Fibroblast of skin of scalp (primary cell): ENCODE data around the gene SSMEM1. TPM values are rescaled to one million over a fixed set of nuclear protein-coding genes. Genes with fewer than 3 reads are reported as not detected.
"Not testable (repeated sequence)": the region's sequence is repeated elsewhere in the genome, so short reads cannot be mapped to it uniquely, and the experiment has no call there.

Experiments
- DNase-seq: peaks from one replicate; pipeline ENCODE4 v3.0.0-alpha.2; 2013
- polyA plus RNA-seq, 2 experiments: library from polyadenylated mRNA; unstranded; fragments of 120-200 nt; gene quantifications; one replicate each; pipeline ENCODE4 v1.2.1, GENCODE V29; 2013; ENCODE audit not compliant: insufficient read length in 2 of 2

Gene SSMEM1, protein sequence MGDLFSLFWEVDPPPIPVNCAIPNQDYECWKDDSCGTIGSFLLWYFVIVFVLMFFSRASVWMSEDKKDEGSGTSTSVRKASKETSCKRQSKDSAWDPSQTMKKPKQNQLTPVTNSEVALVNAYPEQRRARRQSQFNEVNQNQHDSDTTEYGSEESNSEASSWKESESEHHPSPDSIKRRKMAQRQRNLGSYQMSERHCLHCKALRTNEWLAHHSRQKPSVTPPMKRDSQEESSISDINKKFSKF
- not detected for polyA plus RNA-seq (2013, experiment 1 of 2; ENCODE audit: insufficient read length)
- polyA plus RNA-seq (2013, experiment 2 of 2; ENCODE audit: insufficient read length) = not detected

DNA sequence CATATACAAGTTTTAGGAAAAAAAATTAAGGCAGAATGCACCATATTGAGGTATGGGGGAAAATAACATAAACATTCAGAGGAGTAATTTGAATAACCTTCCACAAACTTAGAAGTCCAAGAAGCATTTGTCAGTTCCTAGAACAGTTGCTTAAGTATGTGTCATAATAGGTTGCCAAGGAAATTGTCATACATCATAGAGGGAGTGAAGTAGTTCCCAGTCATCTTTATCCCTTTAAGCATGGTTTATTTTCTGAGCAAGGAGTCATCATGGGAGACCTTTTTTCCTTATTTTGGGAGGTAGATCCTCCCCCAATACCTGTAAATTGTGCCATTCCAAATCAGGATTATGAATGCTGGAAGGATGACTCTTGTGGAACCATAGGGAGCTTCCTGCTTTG, at the start of gene SSMEM1:
Gene SSMEM1 (plus strand): TSS at position 219 of the 400 bp plus-strand sequence. CDS start 51 bp downstream, at position 270.
- peak; percentile 61 for DNase-seq

DNA sequence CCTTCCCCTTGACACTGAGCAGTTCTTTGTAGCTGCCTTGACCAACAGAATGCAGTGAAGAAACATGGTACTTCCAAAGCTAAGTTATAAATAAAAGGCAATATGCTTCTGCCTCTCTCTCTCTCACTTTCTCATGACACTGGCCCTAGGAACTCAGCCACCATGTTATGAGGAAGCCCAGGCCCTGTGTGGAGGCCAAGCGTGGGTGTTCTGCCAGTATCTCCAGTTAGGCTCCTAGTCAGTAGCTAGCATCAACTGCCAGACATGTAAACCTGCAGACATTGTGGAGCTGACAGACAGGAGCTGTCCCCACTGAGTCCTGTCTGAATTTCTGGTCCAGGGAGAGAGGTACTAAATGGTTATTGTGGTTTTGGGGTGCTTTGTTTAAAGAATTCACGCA, 47.6 kb upstream of the SSMEM1 start:
- no peak for DNase-seq

DNA sequence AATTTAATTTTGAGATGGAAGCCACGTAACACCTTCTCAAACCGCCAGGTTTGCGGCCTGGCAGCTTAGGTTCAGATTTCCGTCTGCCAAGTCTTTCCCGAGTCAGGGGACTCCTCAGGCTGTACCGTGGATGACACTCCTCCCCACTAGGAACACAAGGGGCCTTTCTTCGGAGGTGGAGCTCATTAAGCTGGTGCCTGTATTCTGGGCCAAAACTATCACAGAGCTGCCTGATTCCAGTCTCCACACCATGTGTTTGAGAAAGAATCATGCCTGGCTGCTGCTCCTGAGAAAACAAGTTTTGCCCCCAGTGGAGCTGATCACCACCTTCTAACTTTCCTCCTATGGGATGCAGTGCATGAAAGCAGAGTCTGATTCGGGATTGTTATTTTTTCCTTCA, 47.2 kb upstream of the SSMEM1 start:
- DNase-seq = no peak

DNA sequence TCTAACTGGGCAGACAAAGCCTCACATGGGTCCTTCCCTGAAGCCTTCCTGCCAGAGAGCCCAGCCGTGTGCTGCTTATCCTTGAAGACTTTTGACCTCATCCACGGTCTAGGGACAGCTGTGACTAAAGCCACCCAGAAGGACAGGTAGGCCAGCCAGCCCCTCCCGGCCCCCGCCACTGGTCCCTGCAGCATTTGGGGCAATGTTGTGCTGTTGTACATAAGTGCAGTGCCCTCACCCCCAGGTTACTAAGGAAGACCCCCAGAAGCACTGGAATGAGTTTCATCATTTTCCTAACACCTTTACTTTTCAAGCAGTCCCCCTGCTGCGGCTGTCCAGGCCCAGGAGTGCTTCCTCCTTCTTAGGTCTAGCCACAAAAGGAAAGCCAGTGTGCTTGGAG, 45.5 kb upstream of the SSMEM1 start:
- no peak for DNase-seq

DNA sequence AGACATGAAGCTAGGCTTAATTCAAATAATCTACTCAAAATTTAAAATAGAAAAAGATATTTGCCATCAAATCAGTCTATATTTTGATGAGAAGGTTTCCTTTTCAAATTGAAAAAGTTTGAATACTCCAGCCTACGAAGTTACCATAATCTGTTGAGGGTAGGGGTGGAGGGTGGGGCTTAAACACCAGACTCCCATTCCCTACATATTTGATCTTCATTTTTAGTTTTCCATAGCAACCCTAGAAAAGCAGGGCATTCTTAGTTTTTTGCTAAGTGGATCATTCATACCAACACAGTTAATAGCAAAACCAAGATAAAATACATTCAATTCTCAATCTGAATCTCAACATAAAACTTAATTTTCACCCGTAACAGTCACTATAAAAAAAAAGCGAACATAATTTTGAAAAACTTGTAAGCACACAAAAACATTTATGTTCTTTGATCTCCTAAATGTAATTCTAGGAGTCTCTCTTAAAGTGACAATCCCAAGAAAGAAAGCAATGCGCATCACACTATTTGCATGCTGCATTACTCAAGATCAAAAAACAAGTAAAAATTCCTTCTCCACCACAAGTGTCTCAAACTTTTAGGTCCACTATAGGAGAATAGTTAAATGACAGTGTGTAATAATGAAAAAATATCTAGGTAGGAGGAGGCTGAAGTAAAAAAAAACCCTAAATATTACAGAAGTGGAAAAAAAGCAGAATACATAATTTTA, 33.3 kb upstream of the SSMEM1 start:
- DNase-seq = no peak

DNA sequence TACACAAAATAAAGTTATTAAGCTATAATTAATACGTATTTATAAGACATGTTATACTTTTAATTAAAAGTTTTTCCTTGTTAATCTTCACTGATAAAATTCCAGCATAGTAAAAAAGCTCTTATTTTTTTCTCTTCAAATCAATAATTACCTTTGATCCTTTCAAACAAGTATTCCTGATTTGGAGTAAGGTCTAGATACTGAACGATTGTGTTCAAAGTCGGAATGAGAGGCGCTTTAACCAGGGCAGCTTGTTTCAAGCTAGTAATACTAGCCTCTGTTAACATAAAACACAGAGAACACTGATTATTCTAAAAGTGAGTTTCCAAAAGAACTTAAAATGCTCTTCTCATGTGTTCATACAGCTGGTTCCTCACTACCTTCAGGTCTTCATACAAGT, 29.4 kb upstream of the SSMEM1 start:
- DNase-seq = no peak

DNA sequence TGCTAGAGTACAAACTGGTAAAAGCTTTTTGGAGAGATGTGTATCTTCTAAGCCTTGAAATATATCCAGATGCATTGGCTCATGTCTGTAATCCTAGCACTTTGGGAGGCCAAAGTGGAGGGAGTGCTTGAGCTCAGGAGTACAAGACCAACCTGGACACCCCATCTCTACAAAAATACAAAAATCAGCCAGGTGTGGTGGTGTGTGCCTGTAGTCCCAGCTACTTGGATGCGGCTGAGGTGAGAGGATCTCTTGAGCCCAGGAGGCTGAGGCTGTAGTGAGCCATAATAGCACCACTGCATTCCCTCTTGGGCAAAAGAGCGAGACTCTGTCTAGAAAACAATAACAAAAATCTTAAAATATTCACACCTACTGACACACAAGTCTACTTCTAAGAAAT, 28.0 kb upstream of the SSMEM1 start:
- no peak for DNase-seq

DNA sequence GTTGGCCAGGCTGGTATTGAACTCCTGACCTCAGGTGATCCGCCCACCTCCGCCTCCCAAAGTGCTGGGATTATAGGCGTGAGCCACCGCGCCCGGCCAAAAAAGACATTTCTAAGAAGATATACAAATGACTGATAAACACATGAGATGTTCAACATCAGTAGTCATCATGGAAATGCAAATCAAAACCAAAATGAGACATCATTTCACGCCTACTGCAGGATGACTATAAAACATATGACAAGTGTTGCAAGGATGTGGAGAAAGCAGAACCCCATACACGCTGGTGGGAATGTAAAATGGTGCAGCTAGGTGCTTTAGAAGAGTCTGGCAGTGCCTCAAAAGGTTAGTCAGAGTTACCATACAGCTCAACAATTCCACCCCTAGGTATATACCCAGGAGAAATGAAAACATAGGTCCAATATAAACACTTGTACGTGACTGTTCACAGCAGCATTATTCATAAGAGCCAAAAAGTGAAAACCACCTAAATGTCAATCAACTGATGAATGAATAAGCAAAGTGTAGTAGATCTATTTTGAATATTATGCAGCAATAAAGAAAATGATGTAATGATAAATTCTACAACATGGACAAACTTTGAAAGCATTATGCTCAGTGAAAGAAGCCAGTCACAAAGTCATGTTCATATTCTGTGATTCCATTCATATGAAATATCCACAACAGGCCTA, 26.9 kb upstream of the SSMEM1 start:
- DNase-seq = no peak

DNA sequence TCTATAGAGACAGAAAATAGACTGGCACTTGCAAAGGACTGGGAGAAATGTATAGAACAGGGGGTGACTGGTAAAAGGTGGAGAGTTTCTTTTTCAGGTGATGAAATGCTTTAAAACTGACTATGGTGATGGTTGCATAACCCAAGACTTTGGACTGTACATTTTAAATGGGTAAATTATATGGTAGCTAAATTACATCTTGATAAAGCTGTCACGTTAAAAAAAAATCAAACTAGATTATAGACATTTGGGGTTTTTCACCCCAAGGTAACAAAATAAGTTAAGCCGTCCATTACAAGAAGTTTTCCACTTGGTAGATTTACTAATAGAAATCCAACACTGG, 26.4 kb upstream of the SSMEM1 start:
- no peak for DNase-seq

DNA sequence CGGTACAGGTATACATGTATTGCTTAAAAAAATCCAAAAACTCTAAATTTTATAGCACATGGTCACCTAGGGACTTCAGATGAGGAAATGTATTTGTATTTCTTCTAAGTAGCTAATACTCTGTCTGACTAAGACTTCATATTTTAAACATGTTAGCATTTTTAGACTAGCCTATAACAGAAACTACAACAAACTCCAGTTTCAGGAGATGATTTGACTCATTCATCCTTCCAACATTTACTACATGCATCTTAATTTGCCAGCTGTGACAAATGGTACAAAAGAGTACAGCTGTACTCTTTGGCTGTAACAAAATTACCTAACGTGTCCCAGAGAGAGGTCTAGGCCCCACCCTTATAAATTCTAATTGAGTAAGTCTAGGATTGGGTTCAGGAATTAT, 24.7 kb upstream of the SSMEM1 start:
- DNase-seq = no peak

DNA sequence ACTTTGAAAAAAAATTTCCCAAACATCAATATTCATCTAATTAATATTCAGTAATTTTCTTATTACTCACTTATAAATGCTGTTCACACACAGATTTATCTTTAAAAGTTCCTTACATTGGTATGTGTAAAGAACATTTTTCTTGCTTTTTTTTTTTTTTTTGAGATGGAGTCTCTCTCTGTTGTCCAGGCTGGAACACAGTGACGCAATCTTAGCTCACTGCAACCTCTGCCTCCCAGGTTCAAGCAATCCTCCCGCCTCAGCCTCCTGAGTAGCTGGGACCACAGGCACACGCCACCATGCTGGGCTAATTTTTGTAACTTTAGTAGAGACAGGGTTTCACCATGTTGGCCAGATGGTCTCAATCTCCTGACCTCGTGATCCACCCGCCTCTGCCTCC, 23.3 kb upstream of the SSMEM1 start:
- DNase-seq = not testable (repeated sequence)

DNA sequence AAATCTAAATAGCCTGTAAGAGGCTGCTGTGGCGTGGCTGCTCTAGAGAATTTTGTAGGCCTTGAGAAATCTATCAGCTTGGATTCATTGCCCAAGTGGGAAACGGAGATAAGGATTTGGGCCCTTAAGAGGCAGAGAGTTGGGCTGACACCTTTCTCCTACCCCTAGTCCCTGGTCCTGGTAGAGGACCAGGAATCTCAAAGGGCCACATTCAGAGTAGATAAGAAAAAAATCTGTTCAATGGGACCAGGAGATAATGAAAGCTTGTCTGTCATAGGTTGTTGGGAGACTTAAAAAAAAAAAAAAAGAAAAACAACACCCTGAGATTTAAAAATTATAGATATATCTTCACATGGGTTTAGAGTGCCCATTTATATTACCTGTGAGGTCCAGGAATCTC, 20.3 kb upstream of the SSMEM1 start:
- no peak for DNase-seq

DNA sequence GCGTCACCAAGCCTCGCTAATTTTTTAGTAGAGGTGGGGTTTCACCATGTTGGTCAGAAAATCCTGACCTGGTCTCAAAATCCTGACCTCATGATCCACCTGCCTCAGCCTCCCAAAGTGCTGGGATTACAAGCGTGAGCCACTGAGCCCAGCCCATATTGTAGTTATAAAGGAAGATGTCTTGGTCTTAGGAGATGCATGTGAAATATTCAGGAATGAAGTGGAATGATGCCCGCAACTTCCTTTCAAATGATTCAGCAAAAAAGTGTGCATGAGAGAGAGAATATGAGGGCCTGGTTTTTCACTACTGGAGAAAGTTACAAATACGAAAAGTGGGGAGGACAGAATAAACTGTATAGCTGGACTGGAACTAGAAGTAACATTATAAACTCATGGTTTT, 18.3 kb upstream of the SSMEM1 start:
- peak; percentile 71 for DNase-seq

DNA sequence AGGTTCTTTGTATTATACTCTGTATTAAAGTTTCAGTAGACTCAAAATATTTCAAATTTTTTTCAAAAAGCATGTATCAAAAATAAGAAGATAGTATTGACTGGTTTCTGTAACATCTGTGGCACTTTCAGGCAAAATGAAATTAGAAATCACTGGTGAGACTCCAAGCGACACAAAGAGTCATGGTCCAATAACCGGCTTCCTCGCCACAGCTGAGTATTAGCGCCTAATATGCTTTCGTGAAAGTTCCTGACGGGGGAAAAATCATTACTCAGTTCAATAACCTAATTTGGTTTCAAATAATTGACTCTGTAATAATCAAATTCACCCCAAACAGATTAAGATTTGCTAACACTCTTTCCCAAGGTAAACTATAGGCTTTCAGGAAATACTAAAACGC, 15.9 kb upstream of the SSMEM1 start:
- no peak for DNase-seq

DNA sequence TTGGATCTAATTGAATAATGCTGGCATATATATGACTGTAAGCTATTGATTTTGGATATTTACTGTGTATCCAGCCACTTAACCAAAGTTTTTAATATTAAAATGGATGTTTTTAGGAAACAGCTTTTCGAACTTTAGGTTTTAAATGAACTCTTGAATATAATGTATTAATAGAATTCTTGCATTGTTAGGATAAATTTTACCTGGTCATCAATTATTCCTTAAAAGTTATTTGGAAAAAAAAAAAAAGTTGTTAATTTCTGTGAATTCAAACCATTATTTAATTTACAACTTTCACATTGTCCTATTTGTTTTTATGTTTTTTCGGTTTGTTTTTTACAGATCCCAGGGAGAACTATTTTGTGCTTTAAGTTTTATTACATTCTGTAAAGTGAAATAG, 12.3 kb upstream of the SSMEM1 start:
- DNase-seq = no peak

DNA sequence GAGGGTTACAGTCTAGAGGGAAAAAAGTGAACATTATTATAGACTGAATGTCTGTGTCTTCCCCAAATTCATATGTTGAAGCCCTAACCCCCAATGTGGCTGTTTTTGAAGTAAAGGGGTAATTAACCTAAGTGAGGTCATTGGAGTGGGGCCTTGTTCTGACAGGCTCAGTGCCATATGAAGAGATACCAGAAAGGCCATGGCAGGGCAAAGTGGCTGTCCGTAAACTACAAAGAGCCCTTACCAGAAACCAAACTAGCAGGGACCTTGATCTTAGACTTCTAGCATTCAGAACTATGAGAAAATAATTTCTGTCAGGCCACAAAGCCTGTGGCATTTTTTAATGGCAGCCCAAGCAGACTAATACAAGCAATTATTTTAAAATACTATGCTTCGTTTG, 11.2 kb upstream of the SSMEM1 start:
- no peak for DNase-seq

DNA sequence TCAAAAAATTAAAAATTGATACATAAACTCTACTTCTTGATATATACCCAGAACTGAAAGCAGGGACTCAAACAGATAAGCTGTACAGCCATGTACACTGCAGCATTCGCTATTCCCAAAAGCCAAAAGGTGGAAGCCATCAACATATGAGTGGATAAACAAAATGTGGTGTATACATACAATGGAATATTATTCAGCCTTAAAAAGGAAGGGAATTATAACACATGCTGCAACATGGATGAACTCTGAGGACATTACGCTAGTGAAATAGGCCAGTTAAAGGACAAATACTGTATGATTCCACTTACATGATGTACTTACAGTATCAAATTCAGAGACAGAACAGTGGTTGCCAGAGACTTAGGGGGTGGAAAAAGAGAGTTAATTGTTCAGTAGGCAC, 10.6 kb upstream of the SSMEM1 start:
- DNase-seq = no peak

DNA sequence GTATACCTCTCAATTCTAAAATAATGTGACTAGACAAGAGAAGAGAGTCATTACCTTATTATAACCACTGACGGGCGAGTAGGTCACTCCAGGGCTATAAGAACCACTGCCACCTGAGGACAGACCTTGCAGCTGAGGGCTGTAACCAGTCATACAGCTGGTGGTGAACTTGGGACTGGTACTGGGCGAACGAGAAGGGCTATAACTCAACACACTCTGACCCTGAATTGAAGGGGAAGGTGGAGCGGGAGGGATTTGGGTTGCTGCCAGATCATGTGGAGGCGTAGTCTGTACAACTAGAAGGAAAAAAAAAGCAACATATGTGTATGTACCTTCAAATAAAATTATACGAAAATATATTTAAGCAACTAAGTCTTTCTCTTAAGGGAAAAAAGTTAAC, 5.9 kb upstream of the SSMEM1 start:
- DNase-seq = no peak

DNA sequence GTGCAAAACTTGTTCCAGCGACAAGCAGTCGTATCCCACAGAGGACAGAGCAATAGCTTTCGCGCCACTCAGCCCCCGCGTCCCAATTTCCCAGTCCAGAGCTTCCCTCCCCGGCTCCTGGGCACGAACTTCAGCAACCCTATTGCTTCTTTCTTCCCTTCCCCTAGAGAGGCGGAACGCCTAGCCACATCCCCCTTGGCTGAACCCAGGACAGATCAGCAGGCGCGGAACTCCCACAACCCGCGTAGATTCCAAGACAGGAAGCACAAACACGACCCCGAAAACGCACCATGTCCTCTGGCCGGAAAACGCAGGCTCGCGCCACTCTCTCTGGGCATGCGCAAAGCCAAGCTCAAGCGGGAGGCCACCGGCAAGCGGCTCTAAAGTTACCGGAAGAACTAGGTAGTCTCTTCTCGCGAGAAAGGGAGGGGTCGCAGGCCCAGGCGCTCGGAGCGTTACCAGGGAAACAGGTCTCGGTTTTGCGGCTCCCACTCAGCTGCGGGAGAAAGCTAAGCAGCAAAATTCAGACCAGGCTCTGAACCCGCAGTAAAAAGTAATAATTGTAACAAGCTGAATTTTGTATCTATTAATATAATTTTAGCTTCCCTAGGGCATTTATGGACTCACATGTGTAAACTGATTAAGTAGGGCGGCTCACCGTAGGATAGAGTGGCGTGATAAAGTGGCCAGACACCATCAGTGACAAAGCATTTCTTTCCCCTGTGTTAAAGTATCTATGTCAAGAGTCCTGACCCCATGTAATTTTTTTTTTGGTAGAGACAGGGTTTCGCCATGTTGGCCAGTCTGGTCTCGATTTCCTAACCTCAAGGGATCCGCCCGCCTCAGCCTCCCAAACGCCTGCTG, 2.3 kb upstream of the SSMEM1 start, which contains the start of gene TMEM209:
Gene TMEM209 (minus strand): TSS at position 323 of the 864 bp plus-strand sequence. CDS start 31 bp downstream, at position 292.
- peak; percentile 98 for DNase-seq

DNA sequence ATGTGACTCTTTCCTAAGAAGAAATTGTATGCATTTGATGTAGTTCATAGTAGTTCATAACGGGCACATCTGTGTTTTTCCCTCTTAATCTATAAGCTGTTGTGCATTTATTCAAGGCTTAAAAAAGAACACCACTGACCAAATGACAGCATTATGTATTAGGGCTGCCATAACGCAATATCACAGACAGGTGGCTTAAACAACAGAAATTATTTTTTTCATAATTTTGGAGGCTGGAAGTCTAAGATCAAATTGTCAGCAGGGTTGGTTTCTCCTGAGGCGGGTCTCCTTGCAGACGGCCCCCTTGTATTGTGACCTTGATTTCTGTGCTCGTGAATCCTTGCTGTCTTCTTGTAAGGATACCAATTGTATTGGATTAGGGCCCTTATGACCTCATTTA, 627 bp upstream of the SSMEM1 start:
- DNase-seq = no peak

DNA sequence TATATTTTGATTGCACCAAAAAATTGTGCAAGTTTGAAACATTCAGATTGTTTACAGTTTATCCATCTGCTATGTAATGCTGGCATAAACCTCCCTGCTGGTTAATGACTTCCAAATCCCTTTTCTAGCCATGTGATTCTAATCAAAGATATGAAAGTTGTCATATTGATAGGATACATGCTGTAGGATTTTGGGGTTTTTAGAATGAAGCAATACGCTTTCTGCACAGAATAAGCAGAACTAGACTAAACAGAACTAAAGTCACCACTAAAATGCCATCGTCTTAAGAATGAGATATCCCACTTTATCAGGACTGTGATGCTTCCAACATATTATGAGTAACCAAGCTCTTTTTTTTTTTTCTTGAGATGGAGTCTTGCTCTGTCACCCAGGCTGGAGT, 856 bp downstream of the SSMEM1 start:
- no peak for DNase-seq

DNA sequence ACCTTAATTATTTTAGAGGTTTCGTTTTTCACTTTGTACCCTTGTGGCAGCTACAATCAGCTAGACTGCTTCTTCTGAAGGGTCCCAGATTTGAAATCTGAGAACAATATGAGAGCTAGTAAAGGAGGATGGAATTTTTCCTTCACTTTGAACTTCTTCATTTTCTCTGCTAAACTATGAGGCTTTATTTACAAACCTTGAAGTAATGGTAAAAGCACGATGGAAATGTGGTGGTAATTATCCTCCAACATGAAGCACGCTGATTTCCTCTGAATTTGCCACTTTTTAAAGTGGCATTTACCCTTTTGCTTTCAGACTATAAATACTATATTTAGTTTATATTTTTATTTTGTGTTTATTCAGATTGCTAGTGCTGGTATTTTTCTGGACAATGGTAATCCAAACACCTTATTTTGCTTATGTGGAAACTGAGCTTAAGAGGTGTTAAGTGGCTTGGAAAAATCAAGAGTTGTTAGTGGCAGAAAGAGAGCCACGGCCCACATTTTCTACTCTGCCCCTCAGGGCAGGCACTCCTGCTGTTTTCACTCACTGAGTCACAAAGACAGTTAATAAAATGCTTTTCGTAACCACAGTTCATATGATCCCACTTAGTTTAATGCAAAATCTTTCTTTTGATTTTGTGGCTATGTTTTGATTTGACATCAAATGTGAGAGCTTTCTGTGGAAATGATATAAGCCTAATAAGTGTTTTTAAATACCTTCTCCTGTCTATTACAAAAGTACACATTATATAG, 2.7 kb downstream of the SSMEM1 start:
- DNase-seq = peak; percentile 74
